Esophagus squamous epithelium (tissue), 4 donors: Measurements from ENCODE around the gene NR1I3.

Experiments
- POLR2A ChIP-seq, 4 donors: fragments of 450-650 bp; IDR thresholded peaks; one replicate each; pipeline ENCODE4 v1.6.1; 2017; ENCODE audit warnings: antibody characterized with exemption in 4 of 4, mild to moderate bottlenecking in 4 of 4, moderate library complexity in 3 of 4
- TF ChIP-seq, protein P1 (sequence below), 6 experiments: fragments of 450-650 bp in 4 of 6; fragments of 200-600 bp in 2 of 6; sonication (generic) in 2 of 6; IDR thresholded peaks; one replicate each; pipeline ENCODE4 v1.5.1; 2016 to 2019; ENCODE audit warnings: antibody characterized with exemption in 6 of 6, mild to moderate bottlenecking in 4 of 6, moderate library complexity in 4 of 6

- TF ChIP-seq, protein P1, sequence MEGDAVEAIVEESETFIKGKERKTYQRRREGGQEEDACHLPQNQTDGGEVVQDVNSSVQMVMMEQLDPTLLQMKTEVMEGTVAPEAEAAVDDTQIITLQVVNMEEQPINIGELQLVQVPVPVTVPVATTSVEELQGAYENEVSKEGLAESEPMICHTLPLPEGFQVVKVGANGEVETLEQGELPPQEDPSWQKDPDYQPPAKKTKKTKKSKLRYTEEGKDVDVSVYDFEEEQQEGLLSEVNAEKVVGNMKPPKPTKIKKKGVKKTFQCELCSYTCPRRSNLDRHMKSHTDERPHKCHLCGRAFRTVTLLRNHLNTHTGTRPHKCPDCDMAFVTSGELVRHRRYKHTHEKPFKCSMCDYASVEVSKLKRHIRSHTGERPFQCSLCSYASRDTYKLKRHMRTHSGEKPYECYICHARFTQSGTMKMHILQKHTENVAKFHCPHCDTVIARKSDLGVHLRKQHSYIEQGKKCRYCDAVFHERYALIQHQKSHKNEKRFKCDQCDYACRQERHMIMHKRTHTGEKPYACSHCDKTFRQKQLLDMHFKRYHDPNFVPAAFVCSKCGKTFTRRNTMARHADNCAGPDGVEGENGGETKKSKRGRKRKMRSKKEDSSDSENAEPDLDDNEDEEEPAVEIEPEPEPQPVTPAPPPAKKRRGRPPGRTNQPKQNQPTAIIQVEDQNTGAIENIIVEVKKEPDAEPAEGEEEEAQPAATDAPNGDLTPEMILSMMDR (IDR thresholded peaks at IDR 0.05): no peak
- TF ChIP-seq POLR2A (IDR thresholded peaks at IDR 0.05): no peak
Observed at GRCh38 chr1:161196111-161196510, 41.9 kb downstream of the NR1I3 start.
